ENCODE data around the gene ALPL. TPM values are rescaled to one million over a fixed set of nuclear protein-coding genes. Genes with fewer than 3 reads are reported as not detected.
A peak's percentile ranks its signal among the peaks of the same experiment; 100 is the strongest.

ALPL gene
- total RNA-seq, 3 donors from 2014 or later, result 2.9 to 98.0 (median 17.4) TPM

DNA sequence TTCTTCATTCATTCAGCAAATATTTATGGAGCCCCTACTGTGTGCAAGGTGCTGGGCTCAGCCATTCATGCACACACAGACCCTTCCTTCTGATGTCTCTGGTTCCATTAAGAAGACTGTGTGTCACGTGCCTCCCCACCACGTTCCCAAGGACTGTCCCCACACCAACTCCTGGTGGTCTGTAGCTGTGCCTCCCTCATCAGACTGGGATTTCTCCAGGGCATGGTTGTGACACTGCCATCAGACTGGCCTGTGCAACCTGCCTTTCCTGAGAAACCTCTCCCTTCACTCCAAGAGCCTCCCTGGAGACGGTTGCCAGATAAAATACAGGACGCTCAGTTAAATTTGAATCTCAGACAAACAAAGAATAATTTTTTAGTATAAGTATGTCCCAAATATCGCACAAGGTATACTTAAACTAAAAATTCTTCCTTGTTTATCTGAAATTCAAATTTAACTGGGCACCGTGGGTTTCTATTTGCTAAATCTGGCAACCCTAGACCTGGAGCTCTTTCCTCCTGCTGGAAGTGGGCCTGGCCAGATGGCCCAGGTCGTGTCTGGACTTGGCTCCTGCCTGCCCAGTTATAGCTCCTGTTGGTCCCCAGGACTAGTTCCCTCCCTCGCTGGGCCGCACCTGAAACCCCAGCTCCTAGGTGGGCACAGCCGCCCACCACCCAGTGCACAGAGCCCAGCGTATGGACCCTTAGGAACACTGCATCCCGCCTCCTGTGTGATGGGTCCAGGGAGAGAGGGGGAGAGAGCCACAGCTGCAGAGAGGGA lies 83.1 kb downstream of the ALPL start:
- Histone ChIP-seq H3K4me1 (no peaks in the 10 kb centered on the region), H3K27ac (no peak overlapping the region), H3K27me3 (no peaks in the 10 kb centered on the region), H3K4me3 (no peak overlapping the region), H3K9me3 (no peaks in the 10 kb centered on the region), H3K36me3 (no peaks in the 10 kb centered on the region)
- DNase-seq (ENCODE audit: low spot score in 2 of 2), result no peak
- no peak for TF ChIP-seq POLR2AphosphoS5 (IDR thresholded peaks at IDR 0.05)
- no peak for TF ChIP-seq CTCF (IDR thresholded peaks at IDR 0.05)
- TF ChIP-seq POLR2A (IDR thresholded peaks at IDR 0.05), result no peak
- intact Hi-C loops (cut with DNase I; ENCODE audit: low total_unique reads), result loop anchor here (5.0 kb wide), 1 partner anchor 1535 kb away; no protein-coding TSS in a partner anchor

GRCh38 chr1:21593231-21593630 lies 84.0 kb downstream of the ALPL start:
- TF ChIP-seq POLR2A (IDR thresholded peaks at IDR 0.05), result no peak
- no peak for TF ChIP-seq POLR2AphosphoS5 (IDR thresholded peaks at IDR 0.05)
- TF ChIP-seq CTCF (IDR thresholded peaks at IDR 0.05), result no peak
- H3K36me3 ChIP-seq, result no peaks in the 10 kb centered on the region
- H3K4me1 ChIP-seq, result no peaks in the 10 kb centered on the region
- H3K27me3 ChIP-seq, result no peaks in the 10 kb centered on the region
- no peak for DNase-seq (ENCODE audit: low spot score in 2 of 2)
- no peak overlapping the region for H3K27ac ChIP-seq
- H3K9me3 ChIP-seq, result no peaks in the 10 kb centered on the region
- intact Hi-C loops (cut with DNase I; ENCODE audit: low total_unique reads), result loop anchor here (5.0 kb wide), 1 partner anchor 1534 kb away; no protein-coding TSS in a partner anchor
- no peak overlapping the region for H3K4me3 ChIP-seq

DNA sequence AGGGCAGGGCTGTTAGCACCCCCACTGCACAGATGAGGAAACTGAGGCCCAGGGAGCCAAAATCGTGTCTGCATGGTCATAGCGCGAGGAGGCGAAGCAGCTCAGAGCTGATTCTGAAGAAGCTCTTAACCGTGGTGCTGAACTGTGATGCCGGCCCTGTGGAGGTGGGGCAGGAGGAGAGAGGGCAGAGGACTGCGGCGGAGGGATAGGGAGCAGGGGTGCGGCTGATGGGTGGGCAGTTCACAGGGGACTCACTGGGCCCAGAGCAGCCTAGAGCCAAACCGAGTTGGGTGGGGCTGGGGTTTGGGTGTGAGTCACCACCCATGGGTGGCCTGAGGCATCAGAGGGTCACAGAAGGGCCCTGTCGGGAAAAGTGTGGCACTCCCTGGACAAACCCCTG lies 85.3 kb downstream of the ALPL start:
- no peaks in the 10 kb centered on the region for H3K36me3 ChIP-seq
- H3K9me3 ChIP-seq, result no peaks in the 10 kb centered on the region
- no peak for DNase-seq (ENCODE audit: low spot score in 2 of 2)
- H3K27me3 ChIP-seq, result no peaks in the 10 kb centered on the region
- no peak overlapping the region for H3K4me3 ChIP-seq
- intact Hi-C loops (cut with DNase I; ENCODE audit: low total_unique reads), result loop anchor here (5.0 kb wide), 1 partner anchor 1533 kb away; no protein-coding TSS in a partner anchor
- TF ChIP-seq POLR2A (IDR thresholded peaks at IDR 0.05) (no peak), CTCF (IDR thresholded peaks at IDR 0.05) (no peak), POLR2AphosphoS5 (IDR thresholded peaks at IDR 0.05) (no peak)
- no peak overlapping the region for H3K27ac ChIP-seq
- H3K4me1 ChIP-seq, result no peaks in the 10 kb centered on the region

- no peak overlapping the region for H3K4me3 ChIP-seq
- intact Hi-C loops (cut with DNase I; ENCODE audit: low total_unique reads), result loop anchor here (5.0 kb wide), 1 partner anchor 1532 kb away; no protein-coding TSS in a partner anchor
- no peaks in the 10 kb centered on the region for H3K4me1 ChIP-seq
- H3K9me3 ChIP-seq, result no peaks in the 10 kb centered on the region
- no peak for DNase-seq (ENCODE audit: low spot score in 2 of 2)
- H3K27ac ChIP-seq, result no peak overlapping the region
- H3K36me3 ChIP-seq, result no peaks in the 10 kb centered on the region
- TF ChIP-seq CTCF (IDR thresholded peaks at IDR 0.05), result peak; percentile 30 to 47 (median 44)
- TF ChIP-seq POLR2AphosphoS5 (IDR thresholded peaks at IDR 0.05), result no peak
- no peaks in the 10 kb centered on the region for H3K27me3 ChIP-seq
Measured at GRCh38 chr1:21594935-21595897, 86.0 kb downstream of the ALPL start.

All from breast epithelium (tissue), 4 donors.